Urinary bladder (tissue), 4 donors: ENCODE results near the gene RUFY4. TPM values are rescaled to one million over a fixed set of nuclear protein-coding genes. Genes with fewer than 3 reads are reported as not detected.
"Not testable (repeated sequence)": the region's sequence is repeated elsewhere in the genome, so short reads cannot be mapped to it uniquely, and the experiment has no call there.

Experiments
- DNase-seq: peaks from one replicate; pipeline ENCODE4 v3.0.0-alpha.2; 2015; ENCODE audit errors: extremely low spot score
- H3K27ac ChIP-seq: one replicate; pipeline ENCODE4 v1.5.1; 2013; ENCODE audit warnings: low read depth, mild to moderate bottlenecking, moderate library complexity
- H3K36me3 ChIP-seq: one replicate; pipeline ENCODE4 v1.6.1; 2013; ENCODE audit warnings: mild to moderate bottlenecking, moderate library complexity; ENCODE audit not compliant: insufficient read depth
- H3K4me1 ChIP-seq: one replicate; pipeline ENCODE4 v1.6.1; 2013; ENCODE audit warnings: mild to moderate bottlenecking, moderate library complexity; ENCODE audit not compliant: insufficient read depth
- H3K4me3 ChIP-seq: one replicate; pipeline ENCODE4 v1.5.1; 2013; ENCODE audit warnings: low read depth, low read length
- WGBS: extraction: QIAGEN DNeasy Blood & Tissue Kit; methylation state at CpG from one replicate; pipeline ENCODE4 v1.1.7; 2013; 5-methylcytosine and 5-hydroxymethylcytosine counted together
- polyA plus RNA-seq: library from polyadenylated mRNA; stranded (reverse); fragments of 200-250 nt; gene quantifications from one replicate; pipeline ENCODE4 v1.2.3, GENCODE V29; 2013
- total RNA-seq: library from RNA; depleted of rRNA; stranded (reverse); fragments of >200 nt; gene quantifications from one replicate; pipeline ENCODE4 v1.2.3, GENCODE V29; 2014
- donor health status: healthy with polysubstance abuse.
- donor health status: healthy.

Gene RUFY4
- total and polyA plus RNA-seq, 2 donors, result 0.09 TPM; not detected in 1

DNA sequence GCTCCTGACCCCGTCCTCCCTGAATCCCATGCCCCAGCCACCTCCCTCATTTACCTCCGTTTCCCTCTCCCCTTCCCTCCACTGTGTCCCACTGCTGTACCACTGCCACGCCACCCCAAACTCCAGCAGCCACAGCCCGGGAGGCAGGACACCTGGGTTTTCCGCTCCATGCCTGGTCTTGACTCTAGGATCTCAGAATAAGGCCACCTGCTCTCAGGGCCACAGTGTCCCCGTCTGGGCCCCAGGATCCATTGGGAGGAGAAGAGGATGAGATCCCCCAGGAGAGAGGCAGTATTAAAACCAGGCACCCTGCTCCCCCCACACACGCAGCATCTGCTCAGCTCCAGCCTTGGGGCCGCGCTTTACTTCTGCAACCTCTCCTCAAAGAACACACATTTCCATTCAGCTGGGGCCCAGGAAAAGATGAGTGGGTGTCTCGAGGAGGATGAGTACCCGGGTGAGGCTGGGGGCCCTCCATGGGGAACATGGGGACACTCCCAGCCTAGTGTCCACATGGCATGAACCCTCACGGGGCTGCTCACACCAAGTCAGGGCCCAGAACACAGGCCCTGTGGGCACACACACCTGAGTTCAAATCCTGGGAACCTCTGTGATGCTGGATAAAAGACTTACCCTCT lies 33.5 kb upstream of the RUFY4 start:
- no peak for DNase-seq
- no peak overlapping the region for H3K4me3 ChIP-seq
- no peaks in the 10 kb centered on the region for H3K36me3 ChIP-seq
- WGBS, result 85% methylated on average over 12 of the region's 12 CpGs
- no peak overlapping the region for H3K27ac ChIP-seq
- no peaks in the 10 kb centered on the region for H3K4me1 ChIP-seq

DNA sequence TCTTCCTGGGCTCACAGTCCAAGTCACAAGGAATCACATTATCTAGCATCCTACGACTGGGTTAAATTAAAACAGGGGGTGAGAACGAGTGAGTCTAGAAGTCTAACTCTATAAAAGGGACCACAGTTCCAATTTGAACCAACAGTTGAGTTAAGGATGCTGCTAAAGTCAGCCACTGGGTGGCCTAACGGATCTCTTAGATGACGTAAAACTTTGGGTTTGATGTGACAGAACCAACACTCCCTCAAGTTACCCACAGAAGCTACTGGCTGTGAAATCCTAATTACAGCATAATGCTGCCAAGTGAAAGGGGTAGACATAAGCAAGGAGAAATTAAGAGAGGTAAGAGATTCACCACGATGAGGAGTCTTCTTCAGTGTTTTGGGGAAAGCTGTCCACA lies 32.7 kb upstream of the RUFY4 start:
- no peaks in the 10 kb centered on the region for H3K4me1 ChIP-seq
- H3K27ac ChIP-seq, result no peak overlapping the region
- no peaks in the 10 kb centered on the region for H3K36me3 ChIP-seq
- DNase-seq, result no peak
- 78% methylated on average over 5 of the region's 5 CpGs for WGBS
- H3K4me3 ChIP-seq, result no peak overlapping the region

DNA sequence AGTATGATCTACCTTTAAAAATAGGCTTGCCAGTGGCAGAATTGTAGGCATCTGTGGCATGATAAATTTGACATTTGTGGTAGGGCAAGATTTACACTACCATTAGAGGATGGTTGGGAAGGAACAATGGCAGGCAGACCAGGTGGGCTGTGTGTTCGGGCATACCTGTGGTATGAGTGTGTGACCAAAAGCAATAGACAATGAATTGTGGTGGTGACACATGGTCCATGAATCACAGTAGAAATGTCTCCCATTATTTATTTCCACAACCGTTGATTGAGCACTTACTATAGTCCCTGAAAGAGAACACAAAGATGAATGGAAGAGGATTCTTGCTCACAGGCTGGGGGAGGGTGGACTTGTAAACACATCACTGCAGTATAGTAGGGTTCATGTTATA lies 29.9 kb upstream of the RUFY4 start:
- Histone ChIP-seq H3K4me1 (no peaks in the 10 kb centered on the region), H3K27ac (no peak overlapping the region), H3K4me3 (no peak overlapping the region), H3K36me3 (no peaks in the 10 kb centered on the region)
- 83% methylated on average over 2 of the region's 2 CpGs for WGBS
- DNase-seq, result no peak

DNA sequence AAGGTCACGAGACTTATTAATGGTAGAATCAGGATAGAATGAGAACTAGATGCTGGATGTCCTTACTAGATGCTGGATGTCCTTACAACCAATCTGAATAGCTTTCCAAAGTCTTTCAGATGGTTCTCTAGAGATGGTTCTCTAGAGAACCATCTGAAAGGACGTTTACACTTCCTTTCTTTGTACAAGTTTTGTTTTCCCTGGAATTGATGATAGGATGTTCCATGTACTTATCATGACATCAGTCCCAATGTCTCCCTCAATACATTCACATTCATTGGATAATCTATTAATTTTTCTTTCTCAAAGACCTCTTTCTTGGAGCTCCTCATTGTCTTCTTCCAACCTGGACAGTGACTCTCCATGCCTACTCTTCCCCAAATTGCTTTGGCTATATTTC lies 28.2 kb upstream of the RUFY4 start:
- no peak for DNase-seq
- no peaks in the 10 kb centered on the region for H3K4me1 ChIP-seq
- H3K36me3 ChIP-seq, result no peaks in the 10 kb centered on the region
- H3K27ac ChIP-seq, result no peak overlapping the region
- no peak overlapping the region for H3K4me3 ChIP-seq
- WGBS, result 77% methylated on average over 2 of the region's 2 CpGs

DNA sequence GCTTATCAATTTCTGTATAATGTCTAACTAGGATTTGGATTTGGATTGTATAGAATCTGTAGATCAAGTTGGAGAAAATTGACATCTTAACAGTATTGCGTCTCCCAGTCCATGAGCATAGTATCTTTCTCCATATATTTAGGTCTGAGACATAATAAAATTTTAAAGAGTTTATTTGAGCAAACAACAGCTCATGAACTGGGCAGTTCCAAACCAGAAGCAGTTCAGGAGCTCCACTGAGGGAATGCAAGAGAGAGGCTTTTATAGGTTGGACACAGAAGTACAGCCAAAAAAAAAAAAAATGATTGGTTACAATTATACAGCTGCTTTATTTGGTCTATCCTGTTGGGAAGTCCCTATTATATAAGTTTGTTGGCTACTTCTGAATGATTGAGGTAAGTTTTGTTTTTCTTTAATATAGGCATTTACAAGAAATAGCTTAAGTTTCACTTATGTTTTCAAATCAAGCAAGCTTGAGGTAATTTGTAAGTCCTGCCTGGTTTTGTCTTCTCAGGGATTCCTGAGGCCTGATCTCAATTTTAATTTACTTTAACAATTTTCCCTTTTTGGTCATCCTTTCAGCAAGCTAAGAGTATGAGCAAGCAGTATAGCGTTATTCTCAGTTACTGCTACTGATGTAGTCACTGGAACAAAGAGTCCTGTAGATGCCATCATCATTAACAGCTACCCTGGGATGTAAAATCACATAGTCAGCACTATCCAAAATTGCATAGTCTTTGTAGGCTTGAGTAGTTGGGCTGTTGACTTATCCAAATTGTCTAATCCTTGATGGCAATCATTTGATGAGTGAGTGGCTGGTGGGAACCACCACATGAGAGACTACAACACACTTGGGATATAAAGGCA lies 27.5 kb upstream of the RUFY4 start:
- H3K4me3 ChIP-seq, result no peak overlapping the region

GRCh38 chr2:218043100-218043499 lies 26.0 kb upstream of the RUFY4 start:
- H3K4me3 ChIP-seq, result no peak overlapping the region
- 98% methylated on average over 1 of the region's 1 CpG for WGBS
- H3K4me1 ChIP-seq, result no peaks in the 10 kb centered on the region
- no peak overlapping the region for H3K27ac ChIP-seq
- DNase-seq, result no peak
- no peaks in the 10 kb centered on the region for H3K36me3 ChIP-seq

More for the DNA sequence above, 27.5 kb upstream of the RUFY4 start:
- no peak overlapping the region for H3K27ac ChIP-seq
- 83% methylated on average over 2 of the region's 2 CpGs for WGBS
- no peak for DNase-seq
- H3K36me3 ChIP-seq, result no peaks in the 10 kb centered on the region
- no peaks in the 10 kb centered on the region for H3K4me1 ChIP-seq

DNA sequence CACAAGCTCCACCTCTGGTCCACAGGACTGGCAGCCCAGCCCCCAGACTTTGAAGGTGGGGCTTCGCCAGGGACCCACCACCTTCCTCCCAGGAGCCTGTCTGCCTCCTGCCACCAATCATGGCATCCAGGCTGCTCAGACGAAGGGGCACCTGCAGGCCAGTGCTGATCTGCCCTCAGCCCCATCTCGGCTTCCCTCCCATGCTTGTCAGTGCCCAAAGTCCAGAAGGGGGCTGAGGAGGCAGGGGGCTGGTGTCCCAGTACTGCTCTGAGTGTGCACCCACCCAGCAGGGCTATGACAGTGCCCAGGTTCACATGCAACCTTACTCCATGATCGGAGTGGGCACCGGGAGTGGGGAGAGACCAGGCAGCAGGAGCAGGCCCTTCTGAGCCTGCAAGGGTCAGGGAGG lies 25.3 kb upstream of the RUFY4 start:
- no peak for DNase-seq
- Histone ChIP-seq H3K4me1 (no peaks in the 10 kb centered on the region), H3K4me3 (no peak overlapping the region), H3K27ac (no peak overlapping the region), H3K36me3 (no peaks in the 10 kb centered on the region)
- WGBS, result 93% methylated on average over 5 of the region's 5 CpGs

- WGBS, result 97% methylated on average over 1 of the region's 1 CpG
- DNase-seq, result not testable (repeated sequence)
These were observed 24.5 kb upstream of the RUFY4 start for GRCh38 chr2:218044599-218044998.

DNA sequence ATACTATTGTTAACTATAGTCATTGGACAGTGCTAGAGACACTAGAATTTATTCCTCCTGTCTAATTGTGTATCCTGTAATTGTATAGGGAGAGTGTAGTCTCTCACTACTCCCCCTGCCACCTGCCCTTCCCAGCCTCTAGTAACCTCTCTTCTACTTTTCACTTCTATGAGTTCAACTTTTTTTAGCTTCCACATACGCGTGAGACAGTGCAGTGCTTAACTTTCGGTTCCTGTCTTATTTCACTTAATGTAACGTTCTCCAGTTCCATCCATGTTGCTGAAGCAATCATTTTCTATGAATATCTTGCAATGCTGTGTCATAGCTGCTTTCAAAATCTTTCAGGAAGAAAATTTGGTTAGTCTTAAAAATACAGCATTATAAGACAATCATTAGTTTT lies 22.8 kb upstream of the RUFY4 start:
- no peak overlapping the region for H3K4me3 ChIP-seq
- no peak for DNase-seq
- H3K27ac ChIP-seq, result no peak overlapping the region
- WGBS, result 68% methylated on average over 4 of the region's 4 CpGs
- no peaks in the 10 kb centered on the region for H3K4me1 ChIP-seq
- no peaks in the 10 kb centered on the region for H3K36me3 ChIP-seq

More at GRCh38 chr2:218044599-218044998, 24.5 kb upstream of the RUFY4 start:
- not testable (repeated sequence) for H3K36me3 ChIP-seq, H3K4me1 ChIP-seq, H3K4me3 ChIP-seq, H3K27ac ChIP-seq

GRCh38 chr2:218047536-218048225 lies 21.4 kb upstream of the RUFY4 start:
- H3K36me3 ChIP-seq, result no peaks in the 10 kb centered on the region
- 85% methylated on average over 8 of the region's 8 CpGs for WGBS
- H3K27ac ChIP-seq, result no peak overlapping the region
- no peak for DNase-seq
- H3K4me3 ChIP-seq, result no peak overlapping the region
- no peaks in the 10 kb centered on the region for H3K4me1 ChIP-seq

DNA sequence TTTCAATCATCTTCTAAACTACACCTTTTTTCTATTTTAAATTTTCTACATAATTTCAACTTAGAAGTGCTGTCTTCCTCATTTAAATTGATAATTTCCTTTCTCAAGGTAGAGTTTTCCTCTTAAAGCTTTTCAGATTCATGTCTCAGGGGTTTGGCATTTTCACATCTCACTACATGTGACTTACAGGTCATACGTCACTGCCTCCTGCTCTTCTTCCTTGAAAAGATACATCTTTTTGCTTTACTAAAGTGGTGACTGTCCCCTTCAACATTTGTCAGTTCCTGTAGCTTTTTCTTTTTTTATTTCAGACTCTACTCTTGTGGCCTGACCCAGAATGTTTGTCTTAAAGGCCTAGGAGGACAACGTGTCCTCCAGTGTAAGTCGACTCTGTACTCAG lies 17.1 kb upstream of the RUFY4 start:
- H3K4me1 ChIP-seq, result no peaks in the 10 kb centered on the region
- 85% methylated on average over 3 of the region's 3 CpGs for WGBS
- no peak for DNase-seq
- H3K36me3 ChIP-seq, result no peaks in the 10 kb centered on the region
- H3K4me3 ChIP-seq, result no peak overlapping the region
- H3K27ac ChIP-seq, result no peak overlapping the region

GRCh38 chr2:218059289-218059688 lies 9.8 kb upstream of the RUFY4 start:
- Histone ChIP-seq H3K27ac (no peak overlapping the region), H3K36me3 (no peaks in the 10 kb centered on the region), H3K4me1 (no peaks in the 10 kb centered on the region), H3K4me3 (no peak overlapping the region)
- 34% methylated on average over 3 of the region's 3 CpGs for WGBS
- no peak for DNase-seq

- Histone ChIP-seq H3K36me3 (no peaks in the 10 kb centered on the region), H3K27ac (no peak overlapping the region), H3K4me1 (no peaks in the 10 kb centered on the region), H3K4me3 (no peak overlapping the region)
- DNase-seq, result no peak
- 70% methylated on average over 5 of the region's 5 CpGs for WGBS
These were observed 8.9 kb upstream of the RUFY4 start for GRCh38 chr2:218060118-218060517.
